Activated T-helper 17 cell treated with anti-CD3 and anti-CD28 coated beads, Interleukin-2, amount 50 U/mL, for 72 hours (primary cell): ENCODE results near the gene ZNF540. TPM values are rescaled to one million over a fixed set of nuclear protein-coding genes. Genes with fewer than 3 reads are reported as not detected.
"Not testable (repeated sequence)": the region's sequence is repeated elsewhere in the genome, so short reads cannot be mapped to it uniquely, and the experiment has no call there.

ENCODE experiments used
- ATAC-seq: fragments of 150-1000 bp; cut with Tn5 transposase; replicated peaks from 2 replicates; pipeline ENCODE4 v1.10.0; 2021; ENCODE audit warnings: mild to moderate bottlenecking, moderate library complexity
- H3K27ac Mint-ChIP-seq: one replicate; pipeline ENCODE4 v1.8.0; 2022; ENCODE audit warnings: mixed read lengths
- H3K27me3 Mint-ChIP-seq: one replicate; pipeline ENCODE4 v1.8.0; 2022; ENCODE audit warnings: mixed read lengths
- H3K36me3 Mint-ChIP-seq: one replicate; pipeline ENCODE4 v1.8.0; 2022; ENCODE audit warnings: low read depth, mild to moderate bottlenecking, mixed read lengths
- H3K4me1 Mint-ChIP-seq: one replicate; pipeline ENCODE4 v1.8.0; 2022; ENCODE audit warnings: mixed read lengths
- H3K4me3 Mint-ChIP-seq: one replicate; pipeline ENCODE4 v1.8.0; 2022; ENCODE audit warnings: mild to moderate bottlenecking, mixed read lengths
- H3K9me3 Mint-ChIP-seq: one replicate; pipeline ENCODE4 v1.8.0; 2022; ENCODE audit warnings: mixed read lengths
- total RNA-seq, 2 donors: library from RNA; stranded (reverse); gene quantifications; one replicate each; pipeline ENCODE4 v1.2.3, GENCODE V29; 2022

The ZNF540 gene
- total RNA-seq, 2 donors from 2014 or later, result 0.58 to 2.1 TPM

GRCh38 chr19:37655689-37656371 is 61.2 kb downstream of the ZNF540 start:
- Mint-ChIP-seq H3K4me3 (peak overlapping the region; percentile 88), H3K4me1 (peaks cover 24% of the 10 kb centered on the region), H3K9me3 (peaks cover 4% of the 10 kb centered on the region), H3K27me3 (no peaks in the 10 kb centered on the region), H3K36me3 (peaks cover 17% of the 10 kb centered on the region), H3K27ac (peak overlapping the region; percentile 98)
- ATAC-seq, result peak; percentile 83

- Mint-ChIP-seq H3K36me3 (peaks cover 14% of the 10 kb centered on the region), H3K4me3 (peak overlapping the region; percentile 88), H3K27ac (peak overlapping the region; percentile 98), H3K4me1 (peaks cover 24% of the 10 kb centered on the region)
- H3K9me3 Mint-ChIP-seq, ATAC-seq, H3K27me3 Mint-ChIP-seq: not testable (repeated sequence)
Observed at GRCh38 chr19:37657157-37657556, 62.5 kb downstream of the ZNF540 start.

Other genes starting within 250 kb of the ZNF540 start
- 1 to 10 TPM; 4.9 to 5.1 TPM for gene ZNF527, start 223.8 kb upstream of the ZNF540 start, total RNA-seq
- 1 to 10 TPM; 3.2 to 5.2 TPM for gene ZNF569, start 127.4 kb upstream of the ZNF540 start, total RNA-seq
- 1 to 10 TPM; 4.9 to 5.7 TPM for gene ZNF570, start 125.5 kb upstream of the ZNF540 start, total RNA-seq
- 1 to 10 TPM; 3.2 to 4.4 TPM for gene ZNF793, start 87.9 kb upstream of the ZNF540 start, total RNA-seq
- 1 to 10 TPM; 2.5 to 3.3 TPM for gene ZNF571, start 84 bp upstream of the ZNF540 start, total RNA-seq
- 10 to 100 TPM in 1 of 2 donors, 1 to 10 TPM in 1; 5.1 to 14.5 TPM for gene ZFP30, start 60.6 kb downstream of the ZNF540 start, total RNA-seq
- 1 to 10 TPM; 4.2 to 9.4 TPM for gene ZNF607, start 124.9 kb downstream of the ZNF540 start, total RNA-seq
- gene ZNF573, start 184.7 kb downstream of the ZNF540 start, total RNA-seq, result 1 to 10 TPM; 4.9 to 9.8 TPM